Endothelial cell of umbilical vein (primary cell): Measurements from ENCODE around the gene SLC25A21. TPM values are rescaled to one million over a fixed set of nuclear protein-coding genes. Genes with fewer than 3 reads are reported as not detected.

Source experiments
- BruUV-seq: library from RNA; stranded (reverse); fragments of 400-500 nt; replicated peaks from 2 replicates; lab custom pipeline; 2021; lab: Mats Ljungman, UMichigan
- CTCF ChIA-PET: fragments of 300-600, 350-600 bp; sonication (Branson Sonifier 250); formaldehyde crosslinking; loops from one replicate; lab custom pipeline; 2021; ENCODE audit warnings: antibody characterized with exemption, inconsistent platforms; lab: Charles Lee
- POLR2A ChIA-PET: fragments of 300-600, 350-600 bp; sonication (Branson Sonifier 250); formaldehyde crosslinking; loops from one replicate; lab custom pipeline; 2021; ENCODE audit warnings: antibody characterized with exemption, inconsistent platforms; lab: Charles Lee
- DNase-seq: peaks from one replicate; pipeline ENCODE4 v3.0.0-alpha.2; 2011; ENCODE audit warnings: low read depth, low spot score
- FAIRE-seq: peaks from 2 replicates; lab custom pipeline; 2011; peaks lifted over from hg19 to GRCh38; lab: Jason Lieb, UNC
- H2AFZ ChIP-seq: 2 replicates; pipeline ENCODE4 v1.6.0; 2012; ENCODE audit warnings: low read depth, low read length, control low read depth, inconsistent platforms
- H3K27ac ChIP-seq: 2 replicates; pipeline ENCODE4 v1.5.1; 2011; ENCODE audit warnings: low read depth, mild to moderate bottlenecking, control low read depth, low read length, moderate library complexity; ENCODE audit not compliant: insufficient read depth
- H3K27me3 ChIP-seq, 2 experiments: 2 replicates each; pipeline versions ENCODE4 v1.6.0 to v1.6.1; 2011; ENCODE audit warnings: low read length in 2 of 2, mixed read lengths in 1 of 2; ENCODE audit not compliant: control insufficient read depth in 2 of 2, insufficient read depth in 2 of 2
- H3K36me3 ChIP-seq, 2 experiments: 2 replicates in 1 of 2; 3 replicates in 1 of 2; pipeline ENCODE4 v1.5.1; 2011; ENCODE audit warnings: low read length in 2 of 2, mild to moderate bottlenecking in 1 of 2, moderate library complexity in 1 of 2; ENCODE audit not compliant: control insufficient read depth in 2 of 2, insufficient read depth in 2 of 2; ENCODE audit errors: extremely low read depth in 1 of 2
- H3K4me1 ChIP-seq: 3 replicates; pipeline ENCODE4 v1.5.1; 2011; ENCODE audit warnings: mild to moderate bottlenecking, low read length; ENCODE audit not compliant: control insufficient read depth, insufficient read depth; ENCODE audit errors: extremely low read depth
- H3K4me2 ChIP-seq: 2 replicates; pipeline ENCODE4 v1.6.1; 2011; ENCODE audit warnings: low read length, control low read depth, mixed read lengths; ENCODE audit not compliant: insufficient read depth
- H3K4me3 ChIP-seq, 3 experiments: fragments of 200-600 bp in 1 of 3; sonication (generic), shearing (Covaris generic) in 1 of 3; replicated peaks in 1 of 3; 2 replicates each; pipeline ENCODE4 v1.5.1; 2011 to 2016; ENCODE audit warnings: control low read depth in 3 of 3, low read length in 3 of 3, mild to moderate bottlenecking in 2 of 3, inconsistent platforms in 1 of 3, low read depth in 1 of 3, moderate library complexity in 1 of 3; ENCODE audit not compliant: insufficient read depth in 1 of 3
- H3K79me2 ChIP-seq: 2 replicates; pipeline ENCODE4 v1.6.0; 2012; ENCODE audit warnings: low read length, inconsistent platforms; ENCODE audit not compliant: control insufficient read depth, insufficient read depth
- H3K9ac ChIP-seq: replicated peaks from 2 replicates; pipeline ENCODE3; 2011; ENCODE audit warnings: low read length, control low read depth; ENCODE audit not compliant: insufficient read depth; ENCODE audit errors: extremely low read depth
- H3K9me1 ChIP-seq: replicated peaks from 3 replicates; pipeline ENCODE4 v1.6.0; 2011; ENCODE audit warnings: mild to moderate bottlenecking, low read length; ENCODE audit not compliant: control insufficient read depth, insufficient read depth; ENCODE audit errors: extremely low read depth
- H3K9me3 ChIP-seq: replicated peaks from 2 replicates; pipeline ENCODE4 v1.5.1; 2012; ENCODE audit warnings: low read length, inconsistent platforms; ENCODE audit not compliant: control insufficient read depth, insufficient read depth
- H4K20me1 ChIP-seq: replicated peaks from 2 replicates; pipeline ENCODE3; 2011; ENCODE audit warnings: mild to moderate bottlenecking, low read length; ENCODE audit not compliant: control insufficient read depth, insufficient read depth; ENCODE audit errors: extremely low read depth
- CTCF ChIP-seq, 2 donors: IDR thresholded peaks; 1 replicate in 1 of 2; 2 replicates in 1 of 2; pipeline ENCODE4 v1.5.1; 2011; ENCODE audit warnings: low read length in 2 of 2, mild to moderate bottlenecking in 2 of 2, moderate library complexity in 2 of 2, control low read depth in 1 of 2, inconsistent platforms in 1 of 2, low read depth in 1 of 2; ENCODE audit not compliant: insufficient read depth in 1 of 2; ENCODE audit errors: extremely low read depth in 1 of 2
- EZH2 ChIP-seq: IDR thresholded peaks from 2 replicates; pipeline ENCODE4 v1.6.1; 2012; ENCODE audit warnings: borderline replicate concordance, low read depth, mild to moderate bottlenecking, moderate library complexity, low read length, inconsistent platforms; ENCODE audit not compliant: severe bottlenecking
- FOS ChIP-seq: IDR thresholded peaks from 2 replicates; pipeline ENCODE4 v1.6.1; 2011; ENCODE audit warnings: mild to moderate bottlenecking, low read length, moderate library complexity, borderline replicate concordance; ENCODE audit not compliant: insufficient read depth
- GATA2 ChIP-seq: IDR thresholded peaks from 2 replicates; pipeline ENCODE4 v1.7.0; 2011; ENCODE audit warnings: low read depth, mild to moderate bottlenecking, moderate library complexity, mixed read lengths, low read length; ENCODE audit not compliant: insufficient read length, insufficient read depth
- JUN ChIP-seq: IDR thresholded peaks from 2 replicates; pipeline ENCODE4 v1.6.1; 2011; ENCODE audit warnings: borderline replicate concordance, low read depth; ENCODE audit not compliant: insufficient read length, insufficient read depth
- MAX ChIP-seq: IDR thresholded peaks from 2 replicates; pipeline ENCODE4 v1.6.1; 2011; ENCODE audit not compliant: insufficient read depth, insufficient read length
- MYC ChIP-seq: IDR thresholded peaks from one replicate; pipeline ENCODE4 v1.6.1; 2011; ENCODE audit warnings: mild to moderate bottlenecking, low read depth, low read length
- POLR2A ChIP-seq: IDR thresholded peaks from 2 replicates; pipeline ENCODE4 v1.6.1; 2012; ENCODE audit warnings: low read depth, mild to moderate bottlenecking, control low read depth, low read length
- POLR2AphosphoS5 ChIP-seq: IDR thresholded peaks from 2 replicates; pipeline ENCODE4 v1.6.1; 2012; ENCODE audit warnings: low read depth, mild to moderate bottlenecking, control low read depth, low read length, moderate library complexity; ENCODE audit not compliant: insufficient read depth
- dilution Hi-C: fragments of 300-500 bp; cut with MboI; formaldehyde crosslinking; loops from one replicate; pipeline ENCODE4 v1.15.0; 2019; ENCODE audit warnings: low sequenced_read_pairs; ENCODE audit not compliant: extremely low pct_ligation_motif_present
- intact Hi-C: fragments of 100-400 bp; cut with micrococcal nuclease; formaldehyde crosslinking; loops from one replicate; pipeline ENCODE4 v1.10.0; 2022
- polyA plus RNA-seq, 4 experiments: library from polyadenylated mRNA; depleted of rRNA in 3 of 4; stranded (reverse) in 3 of 4; unstranded in 1 of 4; fragments of >200 nt; gene quantifications; 2 replicates each; pipeline versions ENCODE4 v1.2.1 to v1.2.3, GENCODE V29; 2011 to 2012; ENCODE audit warnings: missing spikeins in 1 of 4
- total RNA-seq: library from RNA; stranded (reverse); gene quantifications from 2 replicates; pipeline ENCODE4 v1.2.3, GENCODE V29; 2021

SLC25A21 gene
- total and polyA plus RNA-seq, 2 donors (not counting 3 experiments of a cell fraction or from before 2014, with no cell fraction given), result 0.98 to 1.4 TPM

GRCh38 chr14:37021390-37021789 is 151.0 kb downstream of the SLC25A21 start:
- ChIA-PET POLR2A (no interaction called here), CTCF (no interaction called here)
- no TSS peak for BruUV-seq
- no peaks in the 10 kb centered on the region for H3K36me3 ChIP-seq
- FAIRE-seq (no peak), DNase-seq (no peak)
- no peaks in the 10 kb centered on the region for H3K27me3 ChIP-seq
- dilution Hi-C loops (no loop called here), intact Hi-C loops (no loop called here)
- no peak overlapping the region for H3K4me2 ChIP-seq
- H3K9ac ChIP-seq, result no peak overlapping the region
- H3K27ac ChIP-seq, result no peak overlapping the region
- no peak overlapping the region for H2AFZ ChIP-seq
- TF ChIP-seq MAX (no peak), EZH2 (no peak), POLR2A (no peak), MYC (no peak), FOS (no peak), CTCF (IDR thresholded peaks at IDR 0.05; ENCODE audit: extremely low read depth in 1 of 2, insufficient read depth in 1 of 2, low read depth in 1 of 2, low read length in 2 of 2) (no peak), GATA2 (no peak), JUN (no peak), POLR2AphosphoS5 (no peak)
- H3K79me2 ChIP-seq, result no peaks in the 10 kb centered on the region
- H3K9me3 ChIP-seq, result no peaks in the 10 kb centered on the region
- H3K4me1 ChIP-seq, result no peaks in the 10 kb centered on the region
- H3K9me1 ChIP-seq, result no peaks in the 10 kb centered on the region
- no peaks in the 10 kb centered on the region for H4K20me1 ChIP-seq
- H3K4me3 ChIP-seq, result no peak overlapping the region
